ENCODE measurements around the gene SLC39A3. TPM values are rescaled to one million over a fixed set of nuclear protein-coding genes. Genes with fewer than 3 reads are reported as not detected.

Gene SLC39A3
- total and polyA plus RNA-seq, 2 of the 8 experiments (the other 6 are each of a cell fraction or from before 2014, with no cell fraction given): 33.0 to 52.9 TPM

Other genes with a start within 250 kb of the SLC39A3 start
- gene GNG7, start 37.3 kb downstream of the SLC39A3 start, total RNA-seq (2021; fragmentation: NEBNext Ultra II Directional; extraction: Animal tissue kit (Norgen Biotek cat#: 25700)): 7.0 and 7.8 TPM in 2 replicates
- 2.8 and 5.6 TPM in 2 replicates for gene GNG7, start 37.3 kb downstream of the SLC39A3 start, polyA plus RNA-seq (2011; rRNA removed)
- 21.3 and 22.3 TPM in 2 replicates for gene DIRAS1, start 18.6 kb downstream of the SLC39A3 start, total RNA-seq (2021; fragmentation: NEBNext Ultra II Directional; extraction: Animal tissue kit (Norgen Biotek cat#: 25700))
- gene DIRAS1, start 18.6 kb downstream of the SLC39A3 start, polyA plus RNA-seq (2011; rRNA removed): 20.2 and 20.8 TPM in 2 replicates
- gene SGTA, start 43.3 kb upstream of the SLC39A3 start, total RNA-seq (2021; fragmentation: NEBNext Ultra II Directional; extraction: Animal tissue kit (Norgen Biotek cat#: 25700)): 86.8 and 89.0 TPM in 2 replicates
- gene SGTA, start 43.3 kb upstream of the SLC39A3 start, polyA plus RNA-seq (2011; rRNA removed): 130 and 201 TPM in 2 replicates
- 159 and 170 TPM in 2 replicates for gene THOP1, start 45.5 kb upstream of the SLC39A3 start, total RNA-seq (2021; fragmentation: NEBNext Ultra II Directional; extraction: Animal tissue kit (Norgen Biotek cat#: 25700))
- gene THOP1, start 45.5 kb upstream of the SLC39A3 start, polyA plus RNA-seq (2011; rRNA removed): 136 and 181 TPM in 2 replicates
- gene ZNF554, start 79.9 kb upstream of the SLC39A3 start, total RNA-seq (2021; fragmentation: NEBNext Ultra II Directional; extraction: Animal tissue kit (Norgen Biotek cat#: 25700)): 3.9 and 5.7 TPM in 2 replicates
- gene ZNF554, start 79.9 kb upstream of the SLC39A3 start, polyA plus RNA-seq (2011; rRNA removed): 1.8 and 1.9 TPM in 2 replicates
- gene ZNF555, start 101.5 kb upstream of the SLC39A3 start, total RNA-seq (2021; fragmentation: NEBNext Ultra II Directional; extraction: Animal tissue kit (Norgen Biotek cat#: 25700)): 5.4 and 5.7 TPM in 2 replicates
- 1.1 and 1.6 TPM in 2 replicates for gene ZNF555, start 101.5 kb upstream of the SLC39A3 start, polyA plus RNA-seq (2011; rRNA removed)
- gene ZNF556, start 127.3 kb upstream of the SLC39A3 start, total RNA-seq (2021; fragmentation: NEBNext Ultra II Directional; extraction: Animal tissue kit (Norgen Biotek cat#: 25700)): not detected in 2 replicates
- gene ZNF556, start 127.3 kb upstream of the SLC39A3 start, polyA plus RNA-seq (2011; rRNA removed): not detected in 2 replicates
- gene ZNF57, start 160.9 kb upstream of the SLC39A3 start, total RNA-seq (2021; fragmentation: NEBNext Ultra II Directional; extraction: Animal tissue kit (Norgen Biotek cat#: 25700)): 8.9 and 9.4 TPM in 2 replicates
- 3.5 and 4.9 TPM in 2 replicates for gene ZNF57, start 160.9 kb upstream of the SLC39A3 start, polyA plus RNA-seq (2011; rRNA removed)
- gene ZNF77, start 205.0 kb upstream of the SLC39A3 start, total RNA-seq (2021; fragmentation: NEBNext Ultra II Directional; extraction: Animal tissue kit (Norgen Biotek cat#: 25700)): 3.7 and 4.7 TPM in 2 replicates
- gene ZNF77, start 205.0 kb upstream of the SLC39A3 start, polyA plus RNA-seq (2011; rRNA removed): 2.3 and 2.9 TPM in 2 replicates
- 1.8 and 2.5 TPM in 2 replicates for gene TLE6, start 237.5 kb upstream of the SLC39A3 start, total RNA-seq (2021; fragmentation: NEBNext Ultra II Directional; extraction: Animal tissue kit (Norgen Biotek cat#: 25700))
- 2.9 and 3.4 TPM in 2 replicates for gene TLE6, start 237.5 kb upstream of the SLC39A3 start, polyA plus RNA-seq (2011; rRNA removed)

Data from H1 (cell line).